Activated naive CD4-positive, alpha-beta T cell treated with anti-CD3 and anti-CD28 coated beads, Interleukin-2, amount 10 ng/mL, durations not matched to agents 7 days and 5 days (primary cell): ENCODE measurements around the gene NFATC2IP.
A peak's percentile ranks its signal among the peaks of the same experiment; 100 is the strongest.

Experiments
- CTCF ChIA-PET: fragments of 350-600 bp; sonication (Branson Sonifier 250); formaldehyde crosslinking; loops from one replicate; lab custom pipeline; 2021; ENCODE audit warnings: antibody characterized with exemption; lab: Charles Lee
- DNase-seq: peaks from one replicate; pipeline ENCODE4 v3.0.0-alpha.2; 2020
- H3K27ac Mint-ChIP-seq: one replicate; pipeline ENCODE4 v1.8.0; 2021; ENCODE audit warnings: mild to moderate bottlenecking, moderate library complexity, mixed read lengths
- H3K27me3 Mint-ChIP-seq: one replicate; pipeline ENCODE4 v1.8.0; 2021; ENCODE audit warnings: mild to moderate bottlenecking, mixed read lengths
- H3K36me3 Mint-ChIP-seq: one replicate; pipeline ENCODE4 v1.8.0; 2021; ENCODE audit warnings: mixed read lengths
- H3K4me1 Mint-ChIP-seq: one replicate; pipeline ENCODE4 v1.8.0; 2021; ENCODE audit warnings: mixed read lengths
- H3K4me3 Mint-ChIP-seq: one replicate; pipeline ENCODE4 v1.8.0; 2021; ENCODE audit warnings: mild to moderate bottlenecking, moderate library complexity, mixed read lengths
- H3K9me3 Mint-ChIP-seq: one replicate; pipeline ENCODE4 v1.8.0; 2021; ENCODE audit warnings: mixed read lengths

Gene NFATC2IP

DNA sequence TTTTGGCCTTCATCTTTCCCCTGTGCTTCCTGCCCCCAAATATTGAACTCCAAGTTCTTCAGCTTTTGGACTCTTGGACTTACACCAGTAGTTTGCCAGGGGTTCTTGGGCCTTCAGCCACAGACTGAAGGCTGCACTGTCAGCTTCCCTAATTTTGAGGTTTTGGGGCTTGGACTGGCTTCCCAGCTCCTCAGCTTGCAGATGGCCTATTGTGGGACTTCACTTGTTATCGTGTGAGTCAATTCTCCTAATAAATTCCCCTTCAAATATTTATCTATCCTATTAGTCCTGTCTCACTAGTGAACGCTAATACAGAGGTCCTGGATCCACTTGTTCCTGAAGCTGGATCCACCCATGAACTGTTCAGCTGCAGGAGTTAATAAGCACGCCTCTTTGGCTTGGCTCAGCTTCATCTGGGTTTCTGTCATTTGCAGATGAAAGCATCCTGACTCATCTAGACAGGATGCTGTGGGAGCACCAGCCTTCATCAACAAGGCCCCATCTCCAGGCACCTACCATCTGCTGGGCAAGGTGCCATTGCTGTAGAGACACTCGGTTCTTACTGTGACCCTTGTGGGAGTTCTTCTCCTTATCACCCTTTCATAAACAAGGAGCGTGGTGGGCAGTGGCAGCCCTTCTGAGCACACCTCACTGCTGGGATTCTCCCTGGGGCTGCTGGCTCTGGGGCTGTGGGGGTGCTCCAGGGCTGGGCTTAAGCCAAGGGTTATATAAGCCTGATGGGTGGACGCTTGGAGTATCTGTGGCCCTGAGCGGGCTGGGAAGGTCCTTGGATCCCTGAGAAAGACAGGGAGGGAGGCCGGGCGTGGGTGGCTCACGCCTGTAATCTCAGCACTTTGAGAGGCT, 57.2 kb downstream of the NFATC2IP start:
- Mint-ChIP-seq H3K9me3 (no peaks in the 10 kb centered on the region), H3K4me1 (peaks cover 53% of the 10 kb centered on the region), H3K27me3 (no peaks in the 10 kb centered on the region), H3K4me3 (peak overlapping the region; percentile 10), H3K27ac (peak overlapping the region; percentile 98), H3K36me3 (no peaks in the 10 kb centered on the region)
- CTCF ChIA-PET, result interaction anchor here (1.0 to 1.1 kb wide), 2 partner anchors 9 to 13 kb away, joined by 3 read pairs; no protein-coding TSS in a partner anchor
- DNase-seq, result peak; percentile 81

DNA sequence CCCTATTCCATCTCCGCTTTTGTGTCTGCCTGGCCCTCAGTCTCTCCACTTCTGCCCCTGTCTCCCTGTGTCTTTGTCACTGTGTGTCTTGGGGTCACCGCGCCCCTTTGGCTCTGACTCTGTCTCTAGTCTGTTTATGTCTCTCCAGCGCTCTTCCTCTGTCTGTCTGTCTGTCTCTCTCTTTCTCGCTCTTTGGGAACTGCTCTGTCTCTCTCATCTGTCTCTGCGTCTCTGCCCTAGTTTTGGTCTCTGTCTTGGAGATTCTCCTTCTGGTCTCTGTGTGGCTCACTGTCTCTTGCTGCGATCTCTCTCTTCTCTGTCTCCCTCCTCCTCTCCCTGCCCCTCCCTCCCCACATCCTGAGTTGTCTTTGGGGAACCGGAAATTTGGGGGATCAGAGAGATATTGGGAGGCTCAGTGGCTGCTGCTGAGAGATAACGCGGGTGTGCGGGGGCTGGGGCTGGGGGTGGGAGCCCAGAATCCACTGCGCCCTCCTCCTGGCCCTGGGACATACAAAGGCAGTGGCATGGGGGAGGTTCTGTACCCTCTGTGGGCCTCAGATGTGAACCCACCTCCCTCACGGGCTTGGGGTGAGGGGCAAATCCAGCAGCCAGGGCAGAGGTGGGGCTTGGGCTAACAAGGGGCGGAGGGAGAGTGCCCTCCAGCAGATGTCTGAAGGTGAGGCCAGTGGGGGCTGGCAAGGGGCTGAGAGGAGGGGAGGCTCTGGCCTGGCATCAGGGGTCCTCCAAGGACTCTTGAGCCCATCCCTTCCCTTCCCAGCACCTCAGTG, 58.5 kb downstream of the NFATC2IP start:
- Mint-ChIP-seq H3K9me3 (no peaks in the 10 kb centered on the region), H3K4me1 (peaks cover 64% of the 10 kb centered on the region), H3K4me3 (peak overlapping the region; percentile 63), H3K27me3 (no peaks in the 10 kb centered on the region), H3K27ac (peak overlapping the region; percentile 98), H3K36me3 (no peaks in the 10 kb centered on the region)
- DNase-seq, result peak; percentile 58
- CTCF ChIA-PET, result no interaction called here

DNA sequence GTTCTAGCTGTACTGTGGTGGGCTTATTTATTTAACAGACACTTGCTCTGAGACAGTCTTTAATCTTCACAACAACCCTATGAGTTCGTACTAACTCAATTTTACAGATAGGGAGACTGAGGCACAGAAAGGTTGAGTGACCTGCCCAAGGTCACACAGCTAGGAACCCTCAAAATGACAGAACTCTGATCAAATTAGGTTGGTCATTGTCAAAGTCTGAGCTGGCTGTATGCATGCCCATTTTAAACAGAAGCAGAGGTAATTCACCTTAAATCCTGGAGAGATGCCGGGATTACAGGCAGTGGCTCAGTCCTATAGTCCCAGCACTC, 59.1 kb downstream of the NFATC2IP start:
- H3K4me1 Mint-ChIP-seq, result peaks cover 68% of the 10 kb centered on the region
- DNase-seq, result no peak
- H3K27me3 Mint-ChIP-seq, result no peaks in the 10 kb centered on the region
- no peaks in the 10 kb centered on the region for H3K36me3 Mint-ChIP-seq
- H3K9me3 Mint-ChIP-seq, result no peaks in the 10 kb centered on the region
- CTCF ChIA-PET, result no interaction called here
- H3K27ac Mint-ChIP-seq, result peak overlapping the region; percentile 98
- no peak overlapping the region for H3K4me3 Mint-ChIP-seq

DNA sequence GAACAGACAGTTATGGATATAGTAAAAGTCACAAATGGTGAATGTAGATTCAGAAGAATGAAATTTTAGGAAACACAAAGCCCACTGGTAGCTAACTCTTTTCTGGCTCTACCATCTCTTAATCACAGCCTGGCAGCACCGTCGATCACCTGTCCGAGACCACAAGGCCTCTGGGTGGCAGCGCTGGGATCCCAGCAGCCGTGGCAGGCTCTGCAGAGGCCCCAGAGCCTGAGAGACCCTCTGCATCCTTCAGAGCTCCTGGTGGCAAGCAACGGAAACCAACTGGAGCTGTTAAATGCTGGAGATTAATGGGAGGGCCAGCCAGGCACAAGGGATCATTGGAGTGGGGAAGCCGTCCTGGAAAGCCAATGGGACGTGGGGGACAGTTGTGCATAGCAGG, 60.4 kb downstream of the NFATC2IP start:
- no peak for DNase-seq
- CTCF ChIA-PET, result interaction anchor here (1.0 to 2.1 kb wide), 2 partner anchors 9 to 25 kb away, joined by 3 to 6 read pairs; no protein-coding TSS in a partner anchor
- Mint-ChIP-seq H3K4me3 (no peak overlapping the region), H3K36me3 (no peaks in the 10 kb centered on the region), H3K9me3 (no peaks in the 10 kb centered on the region), H3K4me1 (peaks cover 67% of the 10 kb centered on the region), H3K27me3 (no peaks in the 10 kb centered on the region), H3K27ac (peak overlapping the region; percentile 28)

DNA sequence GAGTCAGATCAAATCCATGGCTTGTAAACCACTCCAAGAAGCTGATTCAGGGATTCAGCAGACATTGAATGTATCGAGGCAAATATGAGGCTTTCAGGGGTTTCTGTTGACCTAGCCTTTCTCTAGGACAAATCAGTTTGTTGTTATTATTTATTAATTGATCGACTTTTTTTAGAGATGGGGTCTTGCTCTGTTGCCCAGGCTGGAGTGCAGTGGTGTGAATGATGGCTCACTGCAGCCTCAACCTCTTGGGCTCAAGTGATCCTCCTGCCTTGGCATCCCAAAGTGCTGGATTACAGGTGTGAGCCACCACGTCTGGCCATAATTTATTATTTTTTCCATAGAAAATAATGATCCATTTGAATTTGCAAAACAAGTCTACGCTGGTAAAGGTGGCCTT, 61.1 kb downstream of the NFATC2IP start:
- H3K36me3 Mint-ChIP-seq, result no peaks in the 10 kb centered on the region
- no peak for DNase-seq
- no peaks in the 10 kb centered on the region for H3K27me3 Mint-ChIP-seq
- H3K4me1 Mint-ChIP-seq, result peaks cover 66% of the 10 kb centered on the region
- H3K27ac Mint-ChIP-seq, result peak overlapping the region; percentile 98
- no peaks in the 10 kb centered on the region for H3K9me3 Mint-ChIP-seq
- CTCF ChIA-PET, result interaction anchor here (1.0 to 2.1 kb wide), 2 partner anchors 9 to 25 kb away, joined by 3 to 6 read pairs; no protein-coding TSS in a partner anchor
- H3K4me3 Mint-ChIP-seq, result no peak overlapping the region

DNA sequence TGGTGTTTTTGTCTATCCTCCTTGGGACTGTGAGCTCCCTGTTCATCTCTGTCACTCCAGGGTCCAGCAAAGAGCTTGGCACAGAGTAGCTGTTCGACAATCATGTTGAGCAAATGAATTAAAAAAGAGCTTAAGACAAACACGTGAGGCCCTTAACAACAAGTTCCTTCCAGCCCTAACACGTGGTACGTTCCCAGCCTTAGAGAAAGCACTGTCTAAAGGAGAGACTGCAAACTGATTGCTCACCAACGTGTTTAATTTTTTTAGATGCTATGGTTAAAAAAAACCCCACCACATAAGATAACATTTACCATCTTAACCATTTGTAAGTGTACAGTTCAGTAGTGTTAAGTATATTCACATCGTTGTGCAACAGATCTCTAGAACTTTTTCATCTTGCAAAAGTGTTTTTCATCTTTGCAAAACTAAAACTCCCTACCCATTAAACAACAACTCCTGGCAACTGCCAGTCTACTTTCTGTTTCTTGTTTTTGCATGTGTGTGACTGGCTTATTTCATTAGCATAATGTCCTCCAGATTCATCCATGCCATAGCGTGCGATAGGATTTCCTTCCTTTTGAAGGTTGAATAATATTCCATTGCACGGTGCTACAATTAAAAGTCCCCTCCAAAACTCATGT, 62.3 kb downstream of the NFATC2IP start:
- Mint-ChIP-seq H3K4me1 (peaks cover 56% of the 10 kb centered on the region), H3K4me3 (no peak overlapping the region), H3K27ac (peak overlapping the region; percentile 98), H3K36me3 (no peaks in the 10 kb centered on the region), H3K9me3 (no peaks in the 10 kb centered on the region), H3K27me3 (no peaks in the 10 kb centered on the region)
- CTCF ChIA-PET, result interaction anchor here (0.6 to 1.2 kb wide), 2 partner anchors 17 to 29 kb away, joined by 3 read pairs; no protein-coding TSS in a partner anchor
- peak; percentile 43 for DNase-seq

DNA sequence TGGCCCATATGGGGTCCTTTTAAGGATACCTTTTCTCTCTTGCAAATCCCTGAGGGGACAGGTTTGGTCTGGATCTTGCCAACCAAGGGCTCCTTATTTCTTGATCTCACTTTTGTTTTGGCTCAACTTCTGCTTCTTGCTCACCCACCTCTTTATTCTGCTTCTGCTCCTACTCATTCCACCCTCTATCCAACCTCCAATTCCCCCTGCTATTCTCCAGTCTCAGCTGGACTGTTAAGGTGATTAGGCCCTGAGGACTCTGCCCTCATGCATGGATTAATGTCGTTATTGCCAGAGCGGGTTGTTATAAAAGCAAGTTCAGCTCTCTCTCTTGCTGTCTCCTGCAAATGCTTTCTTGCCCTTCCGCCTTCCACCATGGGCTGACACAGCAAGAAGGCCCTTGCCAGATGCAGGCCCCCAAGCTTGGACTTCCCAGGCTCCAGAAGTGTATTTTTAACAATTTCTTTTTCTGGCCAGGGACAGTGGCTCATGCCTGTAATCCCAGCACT, 63.9 kb downstream of the NFATC2IP start:
- Mint-ChIP-seq H3K27me3 (no peaks in the 10 kb centered on the region), H3K9me3 (no peaks in the 10 kb centered on the region), H3K27ac (no peak overlapping the region), H3K4me1 (peaks cover 41% of the 10 kb centered on the region), H3K36me3 (no peaks in the 10 kb centered on the region), H3K4me3 (no peak overlapping the region)
- DNase-seq, result no peak
- CTCF ChIA-PET, result interaction anchor here (0.9 kb wide), 1 partner anchor 34 kb away, joined by 3 read pairs; no protein-coding TSS in a partner anchor
